ENCODE data around the gene WNT2B.

Gene WNT2B

DNA sequence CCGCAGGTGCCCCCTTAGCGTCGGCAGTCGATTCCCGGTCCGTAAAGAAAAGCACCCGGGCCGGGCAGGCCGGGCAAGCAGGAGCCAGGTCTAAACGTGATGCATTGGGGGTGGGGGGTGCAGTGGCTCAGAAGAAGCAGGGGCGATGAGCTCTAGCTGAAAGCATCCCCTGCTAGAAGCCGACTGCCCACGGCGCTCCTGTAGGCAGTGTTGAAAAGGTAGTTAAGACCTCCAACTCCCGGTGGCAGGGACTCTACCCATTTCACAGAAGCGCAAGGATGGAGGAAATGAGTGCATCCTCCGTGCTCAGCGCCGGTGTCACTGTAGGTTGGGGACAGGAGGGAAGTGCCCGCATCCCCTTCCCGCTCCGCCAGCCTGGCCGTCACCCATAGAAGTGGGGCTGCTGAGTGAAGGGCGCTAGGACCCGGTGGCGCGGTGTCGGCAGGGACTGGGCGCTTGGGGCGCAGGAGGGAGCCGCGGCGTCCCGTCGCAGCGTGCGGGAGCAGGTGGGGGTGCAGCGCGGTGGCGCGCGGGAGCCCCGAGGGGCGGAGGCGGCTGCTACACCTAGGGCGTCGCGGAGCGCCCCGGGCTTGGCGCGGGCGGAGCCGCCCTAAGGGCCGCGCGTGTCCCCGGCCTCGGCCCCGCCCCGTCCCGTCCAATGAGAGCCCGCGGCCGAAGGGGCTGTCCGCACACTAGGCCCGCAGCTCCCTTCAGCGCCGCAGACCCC is at the start of gene WNT2B:
Gene WNT2B (plus strand): TSS at position 688 of the 727 bp plus-strand sequence. CDS start 298 bp downstream, outside the sequence.
- no peak for TF ChIP-seq GATA3 (IDR thresholded peaks at IDR 0.05; ENCODE audit: low read depth, low read length)
- TF ChIP-seq GATA2 (IDR thresholded peaks at IDR 0.05; ENCODE audit: low read depth, low read length) = no peak

GRCh38 chr1:112460615-112461014 is 48.1 kb upstream of the WNT2B start:
- TF ChIP-seq GATA3 (IDR thresholded peaks at IDR 0.05; ENCODE audit: low read depth, low read length) = no peak
- no peak for TF ChIP-seq GATA2 (IDR thresholded peaks at IDR 0.05; ENCODE audit: low read depth, low read length)

DNA sequence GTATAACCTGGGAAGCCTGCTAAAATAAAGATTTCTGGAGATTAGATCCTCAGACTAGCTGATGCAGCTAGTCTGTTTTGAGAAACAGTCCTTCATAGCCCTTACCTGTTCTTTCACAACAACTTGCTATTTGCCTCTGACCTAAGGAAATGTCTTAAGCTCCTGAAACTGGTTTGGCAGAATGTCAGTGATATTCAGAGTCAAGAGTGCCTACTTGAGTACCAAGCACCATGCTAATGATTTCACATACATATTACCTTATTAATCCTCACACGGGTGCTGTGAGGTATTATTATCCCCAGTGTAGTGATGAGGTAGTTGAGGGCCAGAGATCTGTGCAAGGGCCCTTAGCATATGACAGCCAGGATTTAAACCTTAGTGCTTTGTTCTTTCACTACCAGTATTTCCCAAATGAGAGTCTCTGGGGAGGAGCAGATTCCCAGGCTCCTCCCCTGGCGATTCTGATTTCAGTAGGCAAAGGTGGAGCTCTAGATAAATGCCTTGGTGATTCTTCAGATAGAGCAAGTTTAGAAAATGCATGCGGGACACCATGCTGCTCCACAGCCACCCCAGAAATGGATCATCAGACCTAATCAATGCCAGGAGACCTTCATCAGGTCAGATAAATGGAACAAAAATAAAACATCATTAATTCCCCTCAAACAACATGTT is 47.4 kb upstream of the WNT2B start:
- TF ChIP-seq GATA3 (IDR thresholded peaks at IDR 0.05; ENCODE audit: low read depth, low read length) (no peak), GATA2 (IDR thresholded peaks at IDR 0.05; ENCODE audit: low read depth, low read length) (no peak)

- no peak for TF ChIP-seq GATA2 (IDR thresholded peaks at IDR 0.05; ENCODE audit: low read depth, low read length)
- no peak for TF ChIP-seq GATA3 (IDR thresholded peaks at IDR 0.05; ENCODE audit: low read depth, low read length)
These were observed 45.8 kb upstream of the WNT2B start for GRCh38 chr1:112462953-112463279.

GRCh38 chr1:112464501-112464900 is 44.3 kb upstream of the WNT2B start:
- TF ChIP-seq GATA3 (IDR thresholded peaks at IDR 0.05; ENCODE audit: low read depth, low read length) (no peak), GATA2 (IDR thresholded peaks at IDR 0.05; ENCODE audit: low read depth, low read length) (no peak)

DNA sequence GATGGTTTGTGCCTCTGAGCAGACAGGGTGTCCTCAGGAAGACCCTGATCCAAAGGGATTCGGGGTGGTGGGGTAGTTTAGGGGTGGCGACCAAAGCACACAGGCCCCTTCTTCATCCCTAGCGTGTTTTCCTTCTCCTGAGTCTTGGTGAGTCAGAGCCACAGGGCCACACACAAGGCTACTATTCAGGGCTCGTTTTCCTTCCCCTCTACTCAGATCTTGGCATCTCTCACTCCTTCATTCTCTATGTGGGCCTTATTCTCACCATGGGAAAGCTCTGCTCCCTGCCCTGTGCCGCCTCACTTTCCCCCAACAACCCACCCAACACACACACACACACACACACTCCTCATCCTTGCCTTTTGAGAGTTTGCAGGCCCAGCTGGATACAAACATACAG is 43.6 kb upstream of the WNT2B start:
- TF ChIP-seq GATA3 (IDR thresholded peaks at IDR 0.05; ENCODE audit: low read depth, low read length) = no peak
- TF ChIP-seq GATA2 (IDR thresholded peaks at IDR 0.05; ENCODE audit: low read depth, low read length) = no peak

- TF ChIP-seq GATA2 (IDR thresholded peaks at IDR 0.05; ENCODE audit: low read depth, low read length) = no peak
- no peak for TF ChIP-seq GATA3 (IDR thresholded peaks at IDR 0.05; ENCODE audit: low read depth, low read length)
These were observed 42.6 kb upstream of the WNT2B start for GRCh38 chr1:112466078-112466660.

DNA sequence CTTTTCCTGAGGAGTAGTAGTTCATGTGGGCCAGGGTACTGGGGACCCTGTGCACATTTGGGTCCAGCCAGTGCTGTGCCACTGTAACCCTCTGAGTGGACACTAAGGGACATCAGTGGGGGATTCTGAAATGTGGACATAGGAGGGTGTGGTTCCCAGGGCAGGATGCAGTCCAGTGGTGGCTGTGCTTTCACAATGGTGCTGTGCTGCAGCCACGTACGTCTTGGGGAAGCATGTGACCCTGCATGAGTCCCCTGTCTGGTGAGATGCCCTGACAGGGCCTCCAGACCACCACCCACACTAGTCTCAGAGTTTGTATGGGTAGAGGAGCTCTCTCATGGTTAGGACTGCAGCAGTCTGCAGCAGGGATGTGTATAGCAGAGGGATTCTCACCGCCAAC is 37.8 kb upstream of the WNT2B start:
- TF ChIP-seq GATA2 (IDR thresholded peaks at IDR 0.05; ENCODE audit: low read depth, low read length) = no peak
- no peak for TF ChIP-seq GATA3 (IDR thresholded peaks at IDR 0.05; ENCODE audit: low read depth, low read length)

DNA sequence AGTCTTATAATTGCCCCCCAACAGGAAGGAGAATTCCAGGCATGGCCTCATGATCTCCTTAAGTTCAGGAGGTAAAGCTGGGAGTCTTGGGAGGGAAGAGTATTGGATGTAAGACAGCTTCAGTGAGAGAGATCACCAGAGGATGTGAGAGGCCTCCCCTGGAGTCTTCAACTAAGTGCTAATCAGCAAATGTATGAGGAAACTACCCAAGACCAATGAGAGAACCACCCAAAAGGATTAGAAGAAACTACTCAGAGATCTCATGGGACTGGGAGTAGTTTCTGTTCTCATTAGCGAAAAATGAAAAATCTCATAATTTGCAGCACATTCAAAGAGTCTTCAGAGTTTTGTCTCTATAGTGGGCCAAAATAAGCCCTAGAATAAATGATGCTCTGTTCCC is 36.6 kb upstream of the WNT2B start:
- TF ChIP-seq GATA3 (IDR thresholded peaks at IDR 0.05; ENCODE audit: low read depth, low read length) (no peak), GATA2 (IDR thresholded peaks at IDR 0.05; ENCODE audit: low read depth, low read length) (no peak)

- TF ChIP-seq GATA2 (IDR thresholded peaks at IDR 0.05; ENCODE audit: low read depth, low read length) (no peak), GATA3 (IDR thresholded peaks at IDR 0.05; ENCODE audit: low read depth, low read length) (no peak)
These were observed 31.2 kb upstream of the WNT2B start for GRCh38 chr1:112477550-112477949.

- TF ChIP-seq GATA2 (IDR thresholded peaks at IDR 0.05; ENCODE audit: low read depth, low read length) (no peak), GATA3 (IDR thresholded peaks at IDR 0.05; ENCODE audit: low read depth, low read length) (no peak)
These were observed 30.5 kb upstream of the WNT2B start for GRCh38 chr1:112478314-112478713.

DNA sequence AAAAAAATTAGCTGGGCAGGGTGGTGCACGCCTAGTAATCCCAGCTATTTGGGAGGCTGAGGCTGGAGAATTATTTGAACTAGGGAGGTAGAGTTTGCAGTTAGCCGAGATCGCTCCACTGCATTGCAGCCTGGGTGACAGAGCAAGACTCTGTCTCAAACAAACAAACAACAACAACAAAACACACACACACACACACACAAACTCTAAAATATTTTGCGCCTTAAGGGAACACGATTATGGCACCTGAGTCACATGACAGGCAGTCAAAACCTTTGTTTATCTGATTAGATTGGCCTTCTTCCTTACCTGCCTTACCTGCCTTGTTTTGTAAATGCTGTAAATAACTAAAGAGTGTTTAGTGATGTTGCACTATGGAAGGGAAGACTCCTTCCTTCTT is 20.6 kb upstream of the WNT2B start:
- TF ChIP-seq GATA2 (IDR thresholded peaks at IDR 0.05; ENCODE audit: low read depth, low read length) = no peak
- TF ChIP-seq GATA3 (IDR thresholded peaks at IDR 0.05; ENCODE audit: low read depth, low read length) = no peak

DNA sequence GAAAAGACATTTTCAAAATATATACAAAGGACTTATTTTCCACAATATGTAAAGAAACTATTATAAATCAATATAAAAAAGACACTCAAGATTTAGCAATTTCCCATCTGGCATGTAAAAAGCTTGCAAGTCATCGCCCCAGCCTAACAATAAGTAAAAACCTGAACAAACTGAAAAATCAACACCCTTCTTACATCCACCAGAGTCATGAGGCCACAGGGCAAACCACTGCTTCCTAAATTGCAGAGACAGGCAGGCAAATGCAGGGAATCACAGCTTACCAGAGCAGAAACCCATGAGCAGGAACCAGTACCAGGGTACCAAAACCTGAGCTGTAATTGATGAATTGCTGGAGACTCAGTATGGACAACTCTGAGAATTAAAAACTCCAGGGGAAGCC is 16.7 kb upstream of the WNT2B start:
- TF ChIP-seq GATA2 (IDR thresholded peaks at IDR 0.05; ENCODE audit: low read depth, low read length) (no peak), GATA3 (IDR thresholded peaks at IDR 0.05; ENCODE audit: low read depth, low read length) (no peak)

DNA sequence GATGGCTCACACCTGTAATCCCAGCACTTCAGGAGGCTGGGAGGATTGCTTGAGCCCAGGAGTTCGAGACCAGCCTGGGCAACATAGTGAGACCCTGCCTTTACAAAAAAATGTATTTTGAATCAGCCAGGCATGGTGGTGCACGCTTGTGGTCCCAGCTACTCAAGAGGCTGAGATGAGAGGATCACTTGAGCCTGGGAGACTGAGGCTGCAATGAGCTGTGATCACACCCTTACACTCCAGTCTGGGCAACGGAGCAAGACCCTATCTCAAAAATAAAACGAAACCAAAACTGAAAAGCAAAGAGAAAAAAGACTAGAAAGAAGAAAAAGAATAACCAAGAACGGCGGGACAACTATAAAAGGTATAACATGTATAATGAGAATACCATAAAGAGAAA is 15.4 kb upstream of the WNT2B start:
- TF ChIP-seq GATA3 (IDR thresholded peaks at IDR 0.05; ENCODE audit: low read depth, low read length) = no peak

DNA sequence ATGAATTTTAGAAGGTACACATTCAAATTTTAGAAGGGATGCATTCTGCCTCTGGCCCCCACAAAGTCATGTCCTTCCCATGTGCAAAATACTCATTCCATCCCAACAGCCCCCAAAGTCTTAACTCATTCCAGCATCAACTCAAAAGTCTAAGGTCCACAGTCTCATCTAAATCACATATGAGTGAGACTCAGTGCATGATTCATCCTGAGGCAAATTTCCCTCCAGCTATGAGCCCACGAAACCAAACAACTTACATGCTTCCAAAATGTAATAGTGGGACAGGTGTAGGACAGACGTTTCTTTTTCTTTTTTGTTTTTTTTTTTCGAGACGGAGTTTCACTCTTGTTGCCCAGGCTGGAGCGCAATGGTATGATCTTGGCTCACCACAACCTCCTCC is 12.5 kb upstream of the WNT2B start:
- TF ChIP-seq GATA3 (IDR thresholded peaks at IDR 0.05; ENCODE audit: low read depth, low read length) = no peak
- TF ChIP-seq GATA2 (IDR thresholded peaks at IDR 0.05; ENCODE audit: low read depth, low read length) = no peak

Measured in SH-SY5Y (cell line).